Loucy (cell line): Measurements from ENCODE around the gene INSRR.

Source experiments
- CTCF ChIP-seq: fragments of 200-600 bp; sonication (generic); conservative IDR thresholded peaks from 2 replicates; pipeline ENCODE4 v1.5.1; 2014; ENCODE audit warnings: mild to moderate bottlenecking, antibody characterized with exemption, low read length
- EZH2phosphoT487 ChIP-seq: fragments of 200-600 bp; IDR thresholded peaks from 2 replicates; pipeline ENCODE4 v1.6.1; 2018; ENCODE audit warnings: antibody characterized with exemption, mild to moderate bottlenecking, moderate library complexity, borderline replicate concordance

DNA sequence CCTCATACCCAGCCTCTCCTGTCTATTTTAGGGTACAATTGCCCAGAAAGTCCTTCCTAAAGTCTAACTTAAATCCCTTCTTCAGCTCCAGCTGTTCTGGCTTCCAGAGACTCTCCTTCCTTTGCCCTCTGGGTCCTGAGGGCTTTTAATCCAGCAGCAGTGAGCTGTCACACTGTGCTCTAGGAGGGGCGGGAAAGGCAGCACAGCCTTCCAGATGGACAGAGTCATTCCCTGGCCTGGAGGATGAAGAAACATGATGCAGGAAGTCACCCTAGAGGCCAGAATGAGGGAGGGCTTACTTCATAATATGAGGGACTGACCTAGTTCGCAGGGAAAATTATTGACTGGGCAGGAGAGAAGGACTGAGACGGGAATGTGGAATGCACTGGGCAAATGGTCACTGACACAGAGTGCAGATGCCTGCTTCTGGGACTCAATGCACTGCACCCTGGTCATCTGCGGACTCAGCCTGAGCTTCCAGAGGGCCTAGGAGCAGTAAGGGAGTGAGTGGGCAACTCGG lies 43.5 kb downstream of the INSRR start:
- TF ChIP-seq CTCF (no peak), EZH2phosphoT487 (no peak)
